Caco-2 (cell line): ENCODE data around the gene MRRF. TPM values are rescaled to one million over a fixed set of nuclear protein-coding genes. Genes with fewer than 3 reads are reported as not detected.

Experiments
- BruUV-seq: library from RNA; stranded (reverse); fragments of 400-500 nt; replicated peaks from 2 replicates; lab custom pipeline; 2021; lab: Mats Ljungman, UMichigan
- CTCF ChIA-PET: fragments of 300-600 bp; sonication (Branson Sonifier 250); formaldehyde crosslinking; loops from one replicate; lab custom pipeline; 2022; ENCODE audit warnings: antibody characterized with exemption; lab: Charles Lee
- POLR2A ChIA-PET: fragments of 300-600 bp; sonication (Branson Sonifier 250); formaldehyde crosslinking; loops from one replicate; lab custom pipeline; 2022; ENCODE audit warnings: antibody characterized with exemption; lab: Charles Lee
- DNase-seq, 2 experiments: peaks; one replicate each; pipeline versions ENCODE4 v3.0.0 to v3.0.0-alpha.2; 2020 to 2022
- H3K27me3 ChIP-seq: replicated peaks from 2 replicates; pipeline ENCODE4 v1.6.0; 2011; ENCODE audit warnings: low read length; ENCODE audit not compliant: control insufficient read depth, insufficient read depth
- H3K36me3 ChIP-seq: 2 replicates; pipeline ENCODE4 v1.5.1; 2011; ENCODE audit warnings: low read length; ENCODE audit not compliant: control insufficient read depth, insufficient read depth
- H3K4me1 ChIP-seq: fragments of 250-450 bp; sonication (Bioruptor Pico); 2 replicates; pipeline ENCODE4 v1.5.1; 2020; ENCODE audit warnings: mild to moderate bottlenecking
- H3K4me3 ChIP-seq: 2 replicates; pipeline ENCODE4 v1.5.1; 2011; ENCODE audit warnings: low read depth, mild to moderate bottlenecking, control low read depth, low read length
- H3K9me3 ChIP-seq: fragments of 250-450 bp; sonication (Bioruptor Pico); 2 replicates; pipeline ENCODE4 v1.5.1; 2020; ENCODE audit warnings: mild to moderate bottlenecking, moderate library complexity
- H3K27ac Mint-ChIP-seq: one replicate; pipeline ENCODE4 v1.8.0; 2022; ENCODE audit warnings: mixed read lengths; ENCODE audit not compliant: unreplicated experiment
- H3K27me3 Mint-ChIP-seq: one replicate; pipeline ENCODE4 v1.8.0; 2022; ENCODE audit warnings: mixed read lengths; ENCODE audit not compliant: insufficient read depth, unreplicated experiment
- H3K36me3 Mint-ChIP-seq: one replicate; pipeline ENCODE4 v1.8.0; 2022; ENCODE audit warnings: mild to moderate bottlenecking, mixed read lengths; ENCODE audit not compliant: insufficient read depth, unreplicated experiment
- H3K4me1 Mint-ChIP-seq: one replicate; pipeline ENCODE4 v1.8.0; 2022; ENCODE audit warnings: low read depth, mixed read lengths; ENCODE audit not compliant: unreplicated experiment
- H3K4me3 Mint-ChIP-seq: one replicate; pipeline ENCODE4 v1.8.0; 2022; ENCODE audit warnings: mild to moderate bottlenecking, moderate library complexity, mixed read lengths; ENCODE audit not compliant: unreplicated experiment
- H3K9me3 Mint-ChIP-seq: one replicate; pipeline ENCODE4 v1.8.0; 2022; ENCODE audit warnings: mixed read lengths; ENCODE audit not compliant: unreplicated experiment
- intact Hi-C: fragments of 100-400 bp; cut with micrococcal nuclease; formaldehyde crosslinking; loops from one replicate; pipeline ENCODE4 v1.10.0; 2022; ENCODE audit not compliant: unreplicated experiment
- total RNA-seq: library from RNA; stranded (reverse); gene quantifications from 2 replicates; pipeline ENCODE4 v1.2.3, GENCODE V29; 2022
- TF ChIP-seq, protein P1 (sequence below), 2 experiments: fragments of 200-600 bp in 1 of 2; IDR thresholded peaks; 1 replicate in 1 of 2; 2 replicates in 1 of 2; pipeline versions ENCODE4 v1.5.1 to v1.8.0; 2011 to 2022; ENCODE audit warnings: antibody characterized with exemption in 1 of 2, control low read depth in 1 of 2, inconsistent platforms in 1 of 2, low read depth in 1 of 2, low read length in 1 of 2, mild to moderate bottlenecking in 1 of 2, moderate library complexity in 1 of 2; ENCODE audit not compliant: insufficient read depth in 1 of 2, severe bottlenecking in 1 of 2, unreplicated experiment in 1 of 2

Gene MRRF
- total RNA-seq, 1 experiment from 2014 or later, result 64.6 TPM

GRCh38 chr9:122370303-122370702, 105.6 kb downstream of the MRRF start:
- no peak overlapping the region for H3K4me3 ChIP-seq
- no TSS peak for BruUV-seq
- Mint-ChIP-seq H3K9me3 (no peaks in the 10 kb centered on the region), H3K27me3 (peaks cover 7% of the 10 kb centered on the region), H3K27ac (no peak overlapping the region), H3K4me1 (no peaks in the 10 kb centered on the region), H3K4me3 (peak overlapping the region; percentile 5), H3K36me3 (no peaks in the 10 kb centered on the region)
- H3K36me3 ChIP-seq, result no peaks in the 10 kb centered on the region
- H3K9me3 ChIP-seq, result no peaks in the 10 kb centered on the region
- DNase-seq, result no peak
- TF ChIP-seq, protein P1, sequence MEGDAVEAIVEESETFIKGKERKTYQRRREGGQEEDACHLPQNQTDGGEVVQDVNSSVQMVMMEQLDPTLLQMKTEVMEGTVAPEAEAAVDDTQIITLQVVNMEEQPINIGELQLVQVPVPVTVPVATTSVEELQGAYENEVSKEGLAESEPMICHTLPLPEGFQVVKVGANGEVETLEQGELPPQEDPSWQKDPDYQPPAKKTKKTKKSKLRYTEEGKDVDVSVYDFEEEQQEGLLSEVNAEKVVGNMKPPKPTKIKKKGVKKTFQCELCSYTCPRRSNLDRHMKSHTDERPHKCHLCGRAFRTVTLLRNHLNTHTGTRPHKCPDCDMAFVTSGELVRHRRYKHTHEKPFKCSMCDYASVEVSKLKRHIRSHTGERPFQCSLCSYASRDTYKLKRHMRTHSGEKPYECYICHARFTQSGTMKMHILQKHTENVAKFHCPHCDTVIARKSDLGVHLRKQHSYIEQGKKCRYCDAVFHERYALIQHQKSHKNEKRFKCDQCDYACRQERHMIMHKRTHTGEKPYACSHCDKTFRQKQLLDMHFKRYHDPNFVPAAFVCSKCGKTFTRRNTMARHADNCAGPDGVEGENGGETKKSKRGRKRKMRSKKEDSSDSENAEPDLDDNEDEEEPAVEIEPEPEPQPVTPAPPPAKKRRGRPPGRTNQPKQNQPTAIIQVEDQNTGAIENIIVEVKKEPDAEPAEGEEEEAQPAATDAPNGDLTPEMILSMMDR (IDR thresholded peaks at IDR 0.05; ENCODE audit: insufficient read depth in 1 of 2, low read depth in 1 of 2, low read length in 1 of 2, severe bottlenecking in 1 of 2, unreplicated experiment in 1 of 2), result no peak
- ChIA-PET CTCF (no interaction called here), POLR2A (no interaction called here)
- intact Hi-C loops, result no loop called here
- peaks cover 4% of the 10 kb centered on the region; the same call in 1 of the 2 replicates for H3K4me1 ChIP-seq
- H3K27me3 ChIP-seq, result no peaks in the 10 kb centered on the region

DNA sequence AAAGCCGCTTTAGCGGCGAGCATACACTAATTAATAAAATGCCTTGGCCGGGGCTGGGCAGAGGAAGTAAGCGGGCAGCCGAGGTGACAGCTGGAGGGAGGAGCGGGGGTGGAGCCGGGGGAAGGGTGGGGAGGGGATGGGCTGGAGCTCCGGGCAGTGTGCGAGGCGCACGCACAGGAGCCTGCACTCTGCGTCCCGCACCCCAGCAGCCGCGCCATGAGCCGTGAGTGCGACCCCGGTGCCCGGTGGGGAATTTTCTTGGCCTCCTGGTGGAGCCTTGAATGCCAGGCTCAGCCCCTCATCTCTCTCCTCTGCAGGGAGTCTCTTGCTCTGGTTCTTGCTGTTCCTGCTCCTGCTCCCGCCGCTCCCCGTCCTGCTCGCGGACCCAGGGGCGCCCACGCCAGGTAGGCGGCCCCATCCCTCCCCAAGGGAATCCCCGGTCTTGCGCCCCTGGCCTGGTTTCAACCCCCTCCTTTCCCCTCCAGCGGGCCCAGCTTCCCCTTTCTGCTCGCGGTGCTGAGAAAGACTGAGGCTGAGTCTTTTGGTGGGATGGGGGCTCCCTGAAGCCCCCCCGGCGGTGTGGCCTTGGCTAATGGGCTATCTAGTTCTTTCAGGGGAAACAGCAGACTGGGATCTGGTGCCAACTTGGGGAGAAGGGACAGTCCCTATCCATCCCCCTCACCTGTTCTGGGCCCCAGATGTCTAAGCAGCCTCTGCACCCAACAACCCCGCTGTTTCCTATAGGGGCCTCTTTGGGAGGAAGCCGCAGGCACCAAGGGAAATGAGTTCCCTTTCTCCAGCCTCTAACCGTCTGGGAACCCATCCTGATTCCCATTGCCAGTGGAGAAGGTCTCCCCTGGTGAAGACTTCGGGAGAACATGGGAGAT, 106.4 kb downstream of the MRRF start, which contains the start of gene PTGS1:
Gene PTGS1, plus strand, starts transcription at position 156 of the 887 bp plus-strand sequence. Its CDS starts 61 bp downstream, at position 217.
- H3K9me3 ChIP-seq, result no peaks in the 10 kb centered on the region
- no TSS peak for BruUV-seq
- ChIA-PET CTCF (no interaction called here), POLR2A (no interaction called here)
- H3K4me3 ChIP-seq, result no peak within 1 kb of the TSS
- Mint-ChIP-seq H3K36me3 (no peaks in the 10 kb centered on the region), H3K4me1 (no peaks in the 10 kb centered on the region), H3K27ac (no peak within 1 kb of the TSS), H3K4me3 (peak within 1 kb of the TSS; percentile 5), H3K9me3 (no peaks in the 10 kb centered on the region), H3K27me3 (peaks cover 7% of the 10 kb centered on the region)
- no peaks in the 10 kb centered on the region for H3K36me3 ChIP-seq
- no peak for DNase-seq
- TF ChIP-seq, protein P1 (IDR thresholded peaks at IDR 0.05; ENCODE audit: insufficient read depth in 1 of 2, low read depth in 1 of 2, low read length in 1 of 2, severe bottlenecking in 1 of 2, unreplicated experiment in 1 of 2), result no peak
- peaks cover 2% of the 10 kb centered on the region; the same call in 1 of the 2 replicates for H3K4me1 ChIP-seq
- H3K27me3 ChIP-seq, result no peaks in the 10 kb centered on the region
- intact Hi-C loops, result no loop called here

DNA sequence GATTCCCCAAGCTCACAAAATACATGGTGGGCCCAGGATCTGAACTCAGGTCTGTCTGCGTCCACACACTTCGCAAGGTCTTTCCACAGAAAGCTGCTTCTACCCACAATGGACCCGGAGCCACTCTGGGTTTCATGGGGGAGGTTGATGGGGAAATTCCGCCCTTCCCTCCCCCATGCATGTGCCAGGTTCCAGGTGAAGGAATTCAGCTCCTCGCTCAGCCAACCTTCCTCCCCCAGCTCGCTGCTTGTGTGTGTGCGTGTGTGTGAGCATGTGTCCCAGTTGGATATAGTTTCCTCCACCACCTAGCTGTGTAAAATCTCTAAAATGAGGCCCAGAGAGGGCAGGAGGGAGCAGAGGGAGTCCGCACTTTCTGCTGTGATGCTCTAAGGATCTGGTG, 107.2 kb downstream of the MRRF start:
- H3K9me3 ChIP-seq, result no peaks in the 10 kb centered on the region
- no peak overlapping the region for H3K4me3 ChIP-seq
- no peaks in the 10 kb centered on the region for H3K36me3 ChIP-seq
- H3K27me3 ChIP-seq, result no peaks in the 10 kb centered on the region
- POLR2A ChIA-PET, result no interaction called here
- Mint-ChIP-seq H3K27ac (no peak overlapping the region), H3K36me3 (no peaks in the 10 kb centered on the region), H3K9me3 (no peaks in the 10 kb centered on the region), H3K27me3 (peaks cover 7% of the 10 kb centered on the region), H3K4me1 (no peaks in the 10 kb centered on the region), H3K4me3 (no peak overlapping the region)
- no peaks in the 10 kb centered on the region for H3K4me1 ChIP-seq
- intact Hi-C loops, result no loop called here
- CTCF ChIA-PET, result no interaction called here
- BruUV-seq, result no TSS peak
- TF ChIP-seq, protein P1 (IDR thresholded peaks at IDR 0.05; ENCODE audit: insufficient read depth in 1 of 2, low read depth in 1 of 2, low read length in 1 of 2, severe bottlenecking in 1 of 2, unreplicated experiment in 1 of 2), result no peak
- no peak for DNase-seq
